ENCODE results near the gene INPP4A.

DNA sequence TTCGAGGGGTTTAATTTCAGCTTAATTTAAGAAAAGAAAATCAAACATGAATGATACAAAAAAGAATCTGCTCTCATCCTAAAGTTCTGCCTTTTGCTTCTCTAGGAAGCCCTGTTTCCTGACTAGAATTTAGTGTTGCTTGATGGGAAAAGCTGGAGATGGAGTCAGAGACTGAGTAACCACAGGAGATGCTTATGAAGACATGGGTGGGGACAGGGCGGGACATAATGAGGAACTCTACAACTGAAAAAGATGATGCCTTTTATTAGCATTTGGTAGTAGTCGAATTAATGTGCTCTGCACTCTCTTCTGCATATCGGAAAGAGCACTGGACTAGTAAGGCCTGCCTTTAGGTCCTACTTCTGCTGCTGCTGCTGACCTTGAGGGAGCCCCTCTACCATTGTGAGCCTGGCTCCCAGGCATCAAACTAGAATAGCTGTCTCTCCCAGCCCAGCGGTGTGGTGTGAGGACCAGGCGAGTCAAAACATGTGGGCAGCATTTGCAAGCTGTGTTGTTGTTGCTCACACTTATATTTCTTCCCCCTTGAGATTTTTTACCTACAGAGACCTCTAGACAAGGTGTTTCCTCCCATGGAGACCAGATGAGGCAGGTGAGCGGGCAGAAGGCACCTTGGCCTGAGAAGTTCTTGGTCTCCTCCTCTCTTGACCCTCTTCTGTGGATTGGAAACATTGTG lies 61.5 kb downstream of the INPP4A start:
- TF ChIP-seq CTCF (IDR thresholded peaks at IDR 0.05) (no peak), POLR2AphosphoS5 (IDR thresholded peaks at IDR 0.05) (no peak)
